Transverse colon (tissue), 3 donors: ENCODE results near the gene NPTX2.

ENCODE experiments used
- EP300 ChIP-seq: sonication (generic); formaldehyde crosslinking; IDR thresholded peaks from one replicate; pipeline ENCODE4 v1.6.1; 2017; ENCODE audit warnings: antibody characterized with exemption, low read depth
- POLR2A ChIP-seq: fragments of 450-650 bp; IDR thresholded peaks from one replicate; pipeline ENCODE4 v1.6.1; 2016; ENCODE audit warnings: antibody characterized with exemption, mild to moderate bottlenecking, moderate library complexity
- TF ChIP-seq, protein P1 (sequence below), 5 experiments: fragments of 200-600 bp in 3 of 5; fragments of 450-650 bp in 2 of 5; sonication (generic) in 3 of 5; IDR thresholded peaks; 1 replicate in 2 of 5; 2 replicates in 3 of 5; pipeline ENCODE4 v1.5.1; 2016 to 2017; ENCODE audit warnings: antibody characterized with exemption in 5 of 5, inconsistent platforms in 3 of 5, mild to moderate bottlenecking in 2 of 5, moderate library complexity in 1 of 5

DNA sequence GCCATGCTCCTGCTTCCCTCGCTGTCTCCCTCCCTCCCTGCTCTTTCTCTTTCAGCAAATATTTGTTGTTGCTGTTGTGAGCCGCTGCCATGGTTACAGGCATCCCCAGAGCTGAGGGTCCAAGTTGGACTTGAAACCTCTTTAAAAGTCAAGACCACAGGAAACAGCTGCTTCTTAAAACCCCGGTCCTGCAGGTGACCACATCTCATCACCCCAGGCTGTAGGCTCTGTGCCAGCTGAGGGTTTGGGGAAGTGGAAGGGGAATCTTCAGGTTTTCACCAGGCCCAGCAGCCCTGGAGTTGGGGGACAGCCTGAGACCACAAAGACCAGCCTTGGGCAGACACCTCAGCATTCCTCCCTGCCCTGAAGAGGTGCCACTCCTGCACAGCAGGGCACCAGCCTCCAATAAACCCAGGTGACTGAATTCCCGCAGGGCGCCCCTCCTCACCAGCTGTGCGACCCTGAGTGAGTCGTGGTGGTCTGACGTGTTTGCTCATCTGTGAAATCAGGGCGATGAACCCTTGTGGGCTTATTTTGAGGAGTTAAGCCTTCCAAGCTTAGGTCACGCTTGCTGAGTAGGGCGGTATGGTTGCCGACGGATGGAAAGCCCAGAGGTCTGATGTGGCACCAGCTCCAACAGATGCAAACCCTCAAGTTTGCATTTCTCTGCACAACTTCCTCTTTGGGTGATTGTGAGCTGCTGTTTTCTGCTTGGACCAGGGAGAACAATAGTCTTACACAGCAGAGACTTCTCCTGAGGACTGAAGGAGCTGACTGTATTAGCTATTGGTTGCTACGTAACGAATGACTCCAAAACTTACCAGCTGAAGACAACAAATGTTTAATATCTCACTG lies 24.8 kb downstream of the NPTX2 start:
- TF ChIP-seq, protein P1, sequence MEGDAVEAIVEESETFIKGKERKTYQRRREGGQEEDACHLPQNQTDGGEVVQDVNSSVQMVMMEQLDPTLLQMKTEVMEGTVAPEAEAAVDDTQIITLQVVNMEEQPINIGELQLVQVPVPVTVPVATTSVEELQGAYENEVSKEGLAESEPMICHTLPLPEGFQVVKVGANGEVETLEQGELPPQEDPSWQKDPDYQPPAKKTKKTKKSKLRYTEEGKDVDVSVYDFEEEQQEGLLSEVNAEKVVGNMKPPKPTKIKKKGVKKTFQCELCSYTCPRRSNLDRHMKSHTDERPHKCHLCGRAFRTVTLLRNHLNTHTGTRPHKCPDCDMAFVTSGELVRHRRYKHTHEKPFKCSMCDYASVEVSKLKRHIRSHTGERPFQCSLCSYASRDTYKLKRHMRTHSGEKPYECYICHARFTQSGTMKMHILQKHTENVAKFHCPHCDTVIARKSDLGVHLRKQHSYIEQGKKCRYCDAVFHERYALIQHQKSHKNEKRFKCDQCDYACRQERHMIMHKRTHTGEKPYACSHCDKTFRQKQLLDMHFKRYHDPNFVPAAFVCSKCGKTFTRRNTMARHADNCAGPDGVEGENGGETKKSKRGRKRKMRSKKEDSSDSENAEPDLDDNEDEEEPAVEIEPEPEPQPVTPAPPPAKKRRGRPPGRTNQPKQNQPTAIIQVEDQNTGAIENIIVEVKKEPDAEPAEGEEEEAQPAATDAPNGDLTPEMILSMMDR (IDR thresholded peaks at IDR 0.05) = no peak
- TF ChIP-seq POLR2A (no peak), EP300 (no peak)
